ENCODE results near the gene EPHA10. TPM values are rescaled to one million over a fixed set of nuclear protein-coding genes. Genes with fewer than 3 reads are reported as not detected.

EPHA10 gene
- total and polyA plus RNA-seq, 2 donors: 0.14 to 0.32 TPM

DNA sequence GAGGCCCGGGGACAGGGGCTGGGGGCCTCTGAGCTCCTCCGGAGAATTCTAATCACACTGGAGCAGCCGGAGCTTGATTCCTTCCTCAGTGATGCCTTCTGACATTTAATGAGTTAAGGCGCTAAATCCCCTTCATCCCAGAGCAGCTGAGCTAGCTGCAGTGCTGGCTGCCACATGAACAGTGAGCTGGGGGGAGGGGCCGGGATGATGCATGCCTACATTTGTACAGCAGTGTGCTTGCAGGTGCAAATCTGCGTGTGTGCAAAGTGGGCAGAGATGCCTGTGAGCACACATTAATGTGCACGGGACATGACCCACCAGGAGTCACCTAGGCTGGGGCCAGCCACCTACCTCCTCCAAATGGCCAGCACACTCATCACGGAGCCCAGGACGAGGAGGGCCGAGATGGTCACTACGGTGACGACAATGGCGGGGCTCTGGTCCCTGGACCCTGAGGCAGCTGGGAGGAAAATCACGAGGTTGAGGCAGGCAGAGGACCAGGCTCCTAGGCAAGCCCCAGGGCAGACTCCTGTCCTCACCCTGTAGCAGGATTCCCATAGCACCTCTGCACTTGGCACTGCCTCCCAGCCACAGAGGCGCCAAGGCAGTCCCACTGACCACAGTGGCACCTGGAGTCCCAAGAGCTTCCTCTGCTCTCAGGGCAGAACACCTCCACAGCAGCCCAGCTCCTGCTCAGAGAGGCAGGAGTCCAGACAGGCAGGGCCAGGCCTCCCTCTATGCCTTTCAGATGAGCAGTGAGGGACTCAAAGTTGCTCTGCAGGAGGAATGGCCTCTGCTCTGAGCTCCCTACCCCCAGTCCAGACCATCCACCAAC is 38.0 kb downstream of the EPHA10 start:
- Histone ChIP-seq H3K36me3 (ENCODE audit: control insufficient read depth in 2 of 2, insufficient read depth in 2 of 2, low read length in 1 of 2) (no peaks in the 10 kb centered on the region), H3K9me3 (ENCODE audit: control insufficient read depth in 2 of 2, insufficient read depth in 1 of 2, low read length in 1 of 2) (no peaks in the 10 kb centered on the region), H3K27ac (ENCODE audit: low read depth in 1 of 2, low read length in 1 of 2) (no peak overlapping the region), H3K27me3 (ENCODE audit: control insufficient read depth in 2 of 2, insufficient read depth in 1 of 2, low read length in 1 of 2) (peaks cover 0 to 17% of the 10 kb centered on the region in 2 donors), H3K4me3 (ENCODE audit: low read length in 2 of 2) (no peak overlapping the region), H3K4me1 (ENCODE audit: control insufficient read depth in 2 of 2, insufficient read depth in 2 of 2, low read length in 2 of 2) (no peaks in the 10 kb centered on the region)
- no peak for DNase-seq (ENCODE audit: low read depth in 6 of 9, low spot score in 9 of 9)
- WGBS: 63% methylated on average over 15 of the region's 15 CpGs

DNA sequence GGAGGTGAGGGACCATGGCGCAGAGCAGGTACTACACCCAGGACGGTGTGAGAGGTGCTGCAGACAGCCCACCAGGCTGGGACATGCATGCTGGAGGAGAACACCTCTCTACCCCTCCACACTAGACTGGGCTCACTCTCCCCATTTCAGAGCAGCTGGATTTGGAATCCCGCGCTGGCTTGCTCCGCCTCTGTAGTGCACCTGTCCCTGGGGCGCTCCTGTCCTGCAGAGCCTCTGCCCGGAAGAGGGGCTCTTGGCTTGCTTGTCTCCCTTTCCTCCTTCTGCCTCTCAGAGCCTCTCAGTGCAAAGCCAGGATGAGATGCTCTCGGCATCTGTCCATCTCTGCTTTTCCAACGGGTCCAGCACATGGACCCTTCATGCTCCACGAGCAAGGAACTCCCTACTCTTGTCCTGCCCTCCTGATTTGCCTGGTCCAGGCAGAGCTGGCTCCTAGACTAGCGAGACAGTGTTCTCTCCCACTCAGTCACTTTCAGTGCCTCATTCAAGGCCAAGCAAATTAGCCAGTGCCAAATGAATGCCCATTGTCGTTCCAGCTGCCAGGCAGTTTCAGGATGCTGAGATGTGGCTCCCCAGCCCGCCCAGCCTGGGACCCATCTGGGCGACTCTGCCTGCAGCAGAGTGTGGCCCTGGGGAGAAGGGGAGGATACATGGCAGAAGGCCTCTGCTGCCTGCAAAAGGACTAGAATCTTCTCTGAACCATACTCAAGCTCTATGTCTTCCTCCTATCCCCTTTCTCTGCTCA is 38.9 kb downstream of the EPHA10 start:
- H3K27ac ChIP-seq (ENCODE audit: low read depth in 1 of 2, low read length in 1 of 2): no peak overlapping the region
- H3K4me3 ChIP-seq (ENCODE audit: low read length in 2 of 2): no peak overlapping the region
- no peaks in the 10 kb centered on the region for H3K9me3 ChIP-seq (ENCODE audit: control insufficient read depth in 2 of 2, insufficient read depth in 1 of 2, low read length in 1 of 2)
- H3K36me3 ChIP-seq (ENCODE audit: control insufficient read depth in 2 of 2, insufficient read depth in 2 of 2, low read length in 1 of 2): no peaks in the 10 kb centered on the region
- no peaks in the 10 kb centered on the region for H3K4me1 ChIP-seq (ENCODE audit: control insufficient read depth in 2 of 2, insufficient read depth in 2 of 2, low read length in 2 of 2)
- peaks cover 0 to 19% of the 10 kb centered on the region in 2 donors for H3K27me3 ChIP-seq (ENCODE audit: control insufficient read depth in 2 of 2, insufficient read depth in 1 of 2, low read length in 1 of 2)
- DNase-seq (ENCODE audit: low read depth in 6 of 9, low spot score in 9 of 9): no peak
- 84% methylated on average over 14 of the region's 14 CpGs for WGBS

DNA sequence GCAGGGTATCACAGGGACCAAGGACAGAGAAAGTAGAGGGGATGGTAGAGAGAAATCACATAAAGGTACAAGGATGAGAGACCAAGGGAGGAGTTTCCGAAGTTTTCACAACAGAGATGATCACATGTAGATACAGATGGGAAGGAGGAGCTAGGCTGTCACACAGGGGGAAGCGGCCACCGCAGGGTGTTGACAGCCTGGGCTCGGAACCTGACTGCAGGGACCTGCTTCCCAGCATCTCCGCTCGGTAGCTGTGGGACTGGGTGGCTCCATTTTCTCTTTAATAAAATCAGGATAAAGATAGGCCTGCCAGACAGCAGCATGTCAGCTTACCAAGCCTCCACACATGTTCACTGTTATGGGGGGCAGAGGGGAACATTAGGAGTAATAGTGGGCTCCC is 40.3 kb downstream of the EPHA10 start:
- Histone ChIP-seq H3K9me3 (ENCODE audit: control insufficient read depth in 2 of 2, insufficient read depth in 1 of 2, low read length in 1 of 2) (no peaks in the 10 kb centered on the region), H3K36me3 (ENCODE audit: control insufficient read depth in 2 of 2, insufficient read depth in 2 of 2, low read length in 1 of 2) (no peaks in the 10 kb centered on the region), H3K4me3 (ENCODE audit: low read length in 2 of 2) (no peak overlapping the region), H3K27me3 (ENCODE audit: control insufficient read depth in 2 of 2, insufficient read depth in 1 of 2, low read length in 1 of 2) (peaks cover 0 to 17% of the 10 kb centered on the region in 2 donors), H3K4me1 (ENCODE audit: control insufficient read depth in 2 of 2, insufficient read depth in 2 of 2, low read length in 2 of 2) (no peaks in the 10 kb centered on the region), H3K27ac (ENCODE audit: low read depth in 1 of 2, low read length in 1 of 2) (no peak overlapping the region)
- no peak for DNase-seq (ENCODE audit: low read depth in 6 of 9, low spot score in 9 of 9)
- 96% methylated on average over 6 of the region's 6 CpGs for WGBS

DNA sequence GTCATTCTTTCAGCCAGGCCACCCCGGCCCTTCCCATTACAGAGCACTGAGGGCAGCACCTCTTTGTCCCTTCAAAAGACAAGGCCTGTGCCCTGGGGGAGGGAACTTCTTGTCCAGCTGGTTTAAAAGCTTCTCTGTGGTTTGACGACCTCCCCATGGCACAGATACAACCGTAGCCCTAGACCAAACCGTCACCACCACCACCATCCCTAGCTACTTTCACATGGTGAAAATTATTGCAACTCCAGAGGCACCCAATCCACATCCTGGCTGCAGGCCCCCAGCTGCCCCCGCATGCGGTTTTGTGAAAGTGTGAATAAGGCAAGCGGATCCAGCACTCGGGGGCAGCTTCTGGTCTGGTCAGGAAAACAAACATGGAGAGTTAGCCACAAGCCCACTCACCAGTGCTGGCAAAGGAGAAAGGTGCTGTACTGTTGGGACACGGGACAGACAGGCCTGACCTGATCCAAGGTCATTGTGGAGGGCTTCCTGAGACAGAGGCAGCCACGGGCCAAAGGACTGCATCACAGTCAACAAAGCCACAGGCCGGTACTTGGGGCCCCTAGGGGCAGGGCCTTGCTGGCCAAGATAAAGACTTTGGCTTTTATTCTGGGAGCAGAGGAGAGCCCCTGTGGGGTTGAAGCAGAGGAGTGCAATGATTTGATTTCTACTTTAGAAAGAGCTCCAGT is 41.4 kb downstream of the EPHA10 start:
- no peaks in the 10 kb centered on the region for H3K36me3 ChIP-seq (ENCODE audit: control insufficient read depth in 2 of 2, insufficient read depth in 2 of 2, low read length in 1 of 2)
- H3K9me3 ChIP-seq (ENCODE audit: control insufficient read depth in 2 of 2, insufficient read depth in 1 of 2, low read length in 1 of 2): no peaks in the 10 kb centered on the region
- H3K27me3 ChIP-seq (ENCODE audit: control insufficient read depth in 2 of 2, insufficient read depth in 1 of 2, low read length in 1 of 2): peaks cover 0 to 17% of the 10 kb centered on the region in 2 donors
- WGBS: 79% methylated on average over 11 of the region's 11 CpGs
- no peak overlapping the region for H3K27ac ChIP-seq (ENCODE audit: low read depth in 1 of 2, low read length in 1 of 2)
- H3K4me3 ChIP-seq (ENCODE audit: low read length in 2 of 2): no peak overlapping the region
- no peak for DNase-seq (ENCODE audit: low read depth in 6 of 9, low spot score in 9 of 9)
- no peaks in the 10 kb centered on the region for H3K4me1 ChIP-seq (ENCODE audit: control insufficient read depth in 2 of 2, insufficient read depth in 2 of 2, low read length in 2 of 2)

DNA sequence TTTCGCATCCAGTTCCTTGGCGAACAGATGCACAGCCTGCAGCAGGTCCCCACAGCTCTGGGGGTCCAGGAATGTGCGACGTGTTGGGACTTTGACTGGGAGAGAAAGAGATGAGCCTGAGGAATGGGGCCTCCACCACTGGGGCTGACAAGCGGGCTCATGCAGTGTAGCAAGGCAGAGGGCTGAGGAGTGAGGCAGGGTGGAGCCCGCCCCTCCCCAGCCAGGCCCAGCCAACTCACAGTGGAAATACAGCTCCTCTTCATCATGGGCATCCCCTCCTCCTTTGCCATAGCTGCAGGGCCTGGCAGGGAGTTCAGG is 41.9 kb downstream of the EPHA10 start:
- no peak for DNase-seq (ENCODE audit: low read depth in 6 of 9, low spot score in 9 of 9)
- H3K9me3 ChIP-seq (ENCODE audit: control insufficient read depth in 2 of 2, insufficient read depth in 1 of 2, low read length in 1 of 2): no peaks in the 10 kb centered on the region
- WGBS: 95% methylated on average over 6 of the region's 6 CpGs
- H3K36me3 ChIP-seq (ENCODE audit: control insufficient read depth in 2 of 2, insufficient read depth in 2 of 2, low read length in 1 of 2): no peaks in the 10 kb centered on the region
- peaks cover 0 to 15% of the 10 kb centered on the region in 2 donors for H3K27me3 ChIP-seq (ENCODE audit: control insufficient read depth in 2 of 2, insufficient read depth in 1 of 2, low read length in 1 of 2)
- no peaks in the 10 kb centered on the region for H3K4me1 ChIP-seq (ENCODE audit: control insufficient read depth in 2 of 2, insufficient read depth in 2 of 2, low read length in 2 of 2)
- H3K27ac ChIP-seq (ENCODE audit: low read depth in 1 of 2, low read length in 1 of 2): no peak overlapping the region
- no peak overlapping the region for H3K4me3 ChIP-seq (ENCODE audit: low read length in 2 of 2)

DNA sequence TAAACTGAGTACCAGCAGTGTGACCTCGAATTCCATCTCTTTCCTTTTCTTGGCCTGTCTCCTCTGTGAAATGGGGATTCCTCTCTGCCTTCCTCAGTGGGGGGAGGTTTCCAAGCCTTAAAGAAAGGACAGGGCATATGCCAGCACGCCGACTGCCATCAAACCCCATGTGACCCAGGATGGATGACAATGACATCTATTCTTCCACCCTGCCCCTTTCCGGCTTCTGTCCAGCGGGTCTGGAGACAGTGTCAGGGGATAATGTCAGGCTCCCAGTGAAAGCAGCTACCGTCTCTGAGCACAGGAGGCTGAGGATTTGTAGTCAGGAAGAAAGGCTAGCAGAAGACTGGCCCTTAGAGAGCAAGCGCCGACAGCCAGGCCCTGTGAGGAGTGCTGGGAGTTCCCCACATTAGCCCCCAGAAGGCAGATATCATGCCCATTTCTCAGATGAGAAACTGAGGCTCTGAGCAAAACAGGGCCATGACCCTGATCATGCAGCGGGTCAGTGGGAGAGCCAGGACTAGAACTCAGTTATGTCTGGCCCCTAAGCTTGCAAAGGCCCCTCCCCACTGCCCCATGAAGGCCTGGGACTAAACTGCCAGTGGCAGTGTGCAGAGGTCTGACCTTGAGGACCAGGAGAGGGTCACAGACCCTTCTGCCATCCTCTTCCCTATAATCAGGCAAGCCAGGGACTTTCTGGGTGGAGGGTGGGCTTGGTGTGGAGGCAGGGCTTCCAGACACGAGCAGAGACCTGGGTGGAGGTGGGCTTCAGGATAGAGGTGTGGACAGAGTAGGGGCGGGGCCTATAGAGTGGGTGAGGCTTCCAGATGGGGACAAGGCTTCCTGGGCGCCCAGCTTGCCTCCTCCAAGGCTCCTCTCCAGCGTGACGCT is 42.5 kb downstream of the EPHA10 start:
- no peak for DNase-seq (ENCODE audit: low read depth in 6 of 9, low spot score in 9 of 9)
- H3K36me3 ChIP-seq (ENCODE audit: control insufficient read depth in 2 of 2, insufficient read depth in 2 of 2, low read length in 1 of 2): no peaks in the 10 kb centered on the region
- no peak overlapping the region for H3K27ac ChIP-seq (ENCODE audit: low read depth in 1 of 2, low read length in 1 of 2)
- H3K27me3 ChIP-seq (ENCODE audit: control insufficient read depth in 2 of 2, insufficient read depth in 1 of 2, low read length in 1 of 2): peaks cover 0 to 15% of the 10 kb centered on the region in 2 donors
- H3K4me3 ChIP-seq (ENCODE audit: low read length in 2 of 2): no peak overlapping the region
- no peaks in the 10 kb centered on the region for H3K4me1 ChIP-seq (ENCODE audit: control insufficient read depth in 2 of 2, insufficient read depth in 2 of 2, low read length in 2 of 2)
- no peaks in the 10 kb centered on the region for H3K9me3 ChIP-seq (ENCODE audit: control insufficient read depth in 2 of 2, insufficient read depth in 1 of 2, low read length in 1 of 2)
- WGBS: 92% methylated on average over 14 of the region's 14 CpGs

DNA sequence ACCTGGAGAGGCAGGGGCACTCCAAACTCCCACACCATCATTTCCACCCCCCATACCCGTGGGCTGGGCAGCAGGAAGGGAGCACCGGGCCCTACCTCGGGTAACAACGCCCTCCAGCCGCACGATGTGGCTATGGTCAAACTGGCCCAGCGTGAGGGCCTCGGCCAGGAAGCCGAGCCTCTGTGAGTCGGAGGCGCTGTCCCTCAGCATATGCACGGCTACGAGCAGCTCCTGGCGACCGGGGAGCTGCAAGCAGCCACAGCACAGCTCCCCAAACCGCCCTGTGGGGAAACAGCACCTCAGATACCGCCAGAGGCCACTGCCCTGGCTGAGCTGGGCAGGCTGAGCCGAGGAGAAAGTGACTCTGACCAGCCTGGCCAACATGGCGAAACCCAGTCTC is 43.4 kb downstream of the EPHA10 start:
- Histone ChIP-seq H3K27me3 (ENCODE audit: control insufficient read depth in 2 of 2, insufficient read depth in 1 of 2, low read length in 1 of 2) (peaks cover 0 to 11% of the 10 kb centered on the region in 2 donors), H3K9me3 (ENCODE audit: control insufficient read depth in 2 of 2, insufficient read depth in 1 of 2, low read length in 1 of 2) (no peaks in the 10 kb centered on the region), H3K4me3 (ENCODE audit: low read length in 2 of 2) (no peak overlapping the region), H3K4me1 (ENCODE audit: control insufficient read depth in 2 of 2, insufficient read depth in 2 of 2, low read length in 2 of 2) (no peaks in the 10 kb centered on the region), H3K27ac (ENCODE audit: low read depth in 1 of 2, low read length in 1 of 2) (no peak overlapping the region), H3K36me3 (ENCODE audit: control insufficient read depth in 2 of 2, insufficient read depth in 2 of 2, low read length in 1 of 2) (no peaks in the 10 kb centered on the region)
- 85% methylated on average over 19 of the region's 19 CpGs for WGBS
- DNase-seq (ENCODE audit: low read depth in 6 of 9, low spot score in 9 of 9): no peak

DNA sequence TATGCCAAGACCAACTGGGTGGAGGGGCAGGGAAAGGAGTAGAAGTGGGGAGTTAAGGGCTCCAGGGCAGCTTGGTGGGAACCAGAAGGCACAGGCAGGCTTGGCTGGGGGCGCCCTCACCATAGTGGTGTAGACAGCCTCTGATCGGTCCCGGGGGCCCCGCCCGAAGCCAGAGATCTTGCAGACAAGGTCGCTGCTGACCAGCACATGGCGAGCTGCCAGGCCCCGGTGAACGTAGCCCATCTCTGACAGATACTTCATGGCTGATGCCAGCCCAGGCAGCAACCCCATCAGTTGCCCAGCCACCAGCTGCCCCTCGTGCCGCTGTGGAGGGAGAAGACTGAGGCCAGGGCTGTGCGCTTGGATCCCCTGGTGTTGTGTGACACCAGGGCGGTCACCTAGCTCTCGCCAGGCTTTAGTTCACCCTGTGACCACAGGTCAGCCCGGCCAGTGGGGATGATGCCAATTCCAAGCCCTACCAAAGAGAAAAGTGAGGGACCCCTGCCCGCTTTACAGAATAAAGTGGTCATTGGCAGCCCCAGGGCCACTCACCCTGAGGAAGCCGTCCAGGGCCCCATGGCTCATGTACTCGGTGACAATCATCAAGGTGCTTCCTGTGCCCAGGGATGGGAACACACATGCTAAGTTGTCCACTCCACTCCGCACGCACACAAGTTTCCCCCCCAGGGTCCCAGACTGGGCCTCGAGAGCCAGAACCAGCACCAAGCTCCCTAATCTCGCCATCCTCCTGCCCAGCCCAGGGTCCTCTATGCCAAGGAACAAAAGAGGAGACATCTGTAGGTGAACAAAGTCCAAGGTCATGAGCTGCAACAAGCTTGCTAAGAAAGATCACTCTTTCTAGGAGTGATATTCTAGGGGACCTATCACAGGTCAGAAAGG is 44.4 kb downstream of the EPHA10 start:
- Histone ChIP-seq H3K27ac (ENCODE audit: low read depth in 1 of 2, low read length in 1 of 2) (no peak overlapping the region), H3K36me3 (ENCODE audit: control insufficient read depth in 2 of 2, insufficient read depth in 2 of 2, low read length in 1 of 2) (no peaks in the 10 kb centered on the region), H3K4me1 (ENCODE audit: control insufficient read depth in 2 of 2, insufficient read depth in 2 of 2, low read length in 2 of 2) (no peaks in the 10 kb centered on the region), H3K4me3 (ENCODE audit: low read length in 2 of 2) (no peak overlapping the region), H3K27me3 (ENCODE audit: control insufficient read depth in 2 of 2, insufficient read depth in 1 of 2, low read length in 1 of 2) (peaks cover 0 to 3% of the 10 kb centered on the region in 2 donors), H3K9me3 (ENCODE audit: control insufficient read depth in 2 of 2, insufficient read depth in 1 of 2, low read length in 1 of 2) (no peaks in the 10 kb centered on the region)
- WGBS: 95% methylated on average over 22 of the region's 22 CpGs
- no peak for DNase-seq (ENCODE audit: low read depth in 6 of 9, low spot score in 9 of 9)

Data from thymus (tissue), 11 donors.